Progenitor cell of endocrine pancreas (in vitro differentiated cells): ENCODE results near the gene ARL6IP6. TPM values are rescaled to one million over a fixed set of nuclear protein-coding genes. Genes with fewer than 3 reads are reported as not detected.
"Not testable (repeated sequence)": the region's sequence is repeated elsewhere in the genome, so short reads cannot be mapped to it uniquely, and the experiment has no call there.

ENCODE experiments used
- DNase-seq: peaks from one replicate; pipeline ENCODE4 v3.0.0; 2021; ENCODE audit warnings: low spot score; ENCODE audit not compliant: unreplicated experiment
- H3K27ac Mint-ChIP-seq: 2 replicates; pipeline ENCODE4 v1.8.0; 2021; ENCODE audit warnings: mild to moderate bottlenecking, moderate library complexity, mixed read lengths
- H3K27me3 Mint-ChIP-seq: 2 replicates; pipeline ENCODE4 v1.8.0; 2021; ENCODE audit warnings: mixed read lengths
- H3K36me3 Mint-ChIP-seq: 2 replicates; pipeline ENCODE4 v1.8.0; 2022; ENCODE audit warnings: mixed read lengths; ENCODE audit not compliant: insufficient read depth
- H3K4me1 Mint-ChIP-seq: 2 replicates; pipeline ENCODE4 v1.8.0; 2021; ENCODE audit warnings: low read depth, mixed read lengths
- H3K4me3 Mint-ChIP-seq: 2 replicates; pipeline ENCODE4 v1.8.0; 2021; ENCODE audit warnings: low read depth, mild to moderate bottlenecking, moderate library complexity, mixed read lengths
- H3K9me3 Mint-ChIP-seq: 2 replicates; pipeline ENCODE4 v1.8.0; 2021; ENCODE audit warnings: low read depth, mixed read lengths
- CTCF ChIP-seq: fragments of 200-600 bp; sonication (generic); IDR thresholded peaks from one replicate; pipeline ENCODE4 v1.5.0; 2021; ENCODE audit warnings: antibody characterized with exemption, mild to moderate bottlenecking; ENCODE audit not compliant: unreplicated experiment
- total RNA-seq: library from RNA; stranded (reverse); gene quantifications from 2 replicates; pipeline ENCODE4 v1.2.1, GENCODE V29; 2021

The ARL6IP6 gene
- total RNA-seq, 1 donor from 2014 or later: 34.6 TPM

GRCh38 chr2:152759290-152760072 lies 41.1 kb downstream of the ARL6IP6 start:
- peaks cover 15% of the 10 kb centered on the region for H3K4me1 Mint-ChIP-seq
- H3K27me3 Mint-ChIP-seq: no peaks in the 10 kb centered on the region
- no peak overlapping the region for H3K4me3 Mint-ChIP-seq
- TF ChIP-seq CTCF: no peak
- no peak overlapping the region for H3K27ac Mint-ChIP-seq
- H3K36me3 Mint-ChIP-seq: peaks cover 17% of the 10 kb centered on the region
- no peaks in the 10 kb centered on the region for H3K9me3 Mint-ChIP-seq
- DNase-seq: no peak

GRCh38 chr2:152761214-152761613 lies 42.8 kb downstream of the ARL6IP6 start:
- Mint-ChIP-seq H3K27me3 (no peaks in the 10 kb centered on the region), H3K4me1 (peaks cover 15% of the 10 kb centered on the region), H3K27ac (no peak overlapping the region), H3K9me3 (no peaks in the 10 kb centered on the region), H3K36me3 (peaks cover 13% of the 10 kb centered on the region), H3K4me3 (no peak overlapping the region)
- DNase-seq: no peak
- TF ChIP-seq CTCF: no peak

GRCh38 chr2:152762202-152762601 lies 43.8 kb downstream of the ARL6IP6 start:
- H3K4me1 Mint-ChIP-seq: peaks cover 15% of the 10 kb centered on the region
- no peak overlapping the region for H3K4me3 Mint-ChIP-seq
- no peak for DNase-seq
- H3K9me3 Mint-ChIP-seq: no peaks in the 10 kb centered on the region
- TF ChIP-seq CTCF: no peak
- no peak overlapping the region for H3K27ac Mint-ChIP-seq
- H3K36me3 Mint-ChIP-seq: peaks cover 7% of the 10 kb centered on the region
- no peaks in the 10 kb centered on the region for H3K27me3 Mint-ChIP-seq

GRCh38 chr2:152763208-152763607 lies 44.8 kb downstream of the ARL6IP6 start:
- peaks cover 15% of the 10 kb centered on the region for H3K4me1 Mint-ChIP-seq
- not testable (repeated sequence) for H3K36me3 Mint-ChIP-seq, H3K27ac Mint-ChIP-seq, H3K9me3 Mint-ChIP-seq, H3K27me3 Mint-ChIP-seq, DNase-seq, H3K4me3 Mint-ChIP-seq

GRCh38 chr2:152763651-152764050 lies 45.2 kb downstream of the ARL6IP6 start:
- Mint-ChIP-seq H3K4me1 (peaks cover 15% of the 10 kb centered on the region), H3K36me3 (peaks cover 7% of the 10 kb centered on the region), H3K27me3 (no peaks in the 10 kb centered on the region), H3K4me3 (no peak overlapping the region), H3K9me3 (no peaks in the 10 kb centered on the region), H3K27ac (no peak overlapping the region)
- no peak for TF ChIP-seq CTCF
- no peak for DNase-seq

GRCh38 chr2:152766928-152767327 lies 48.5 kb downstream of the ARL6IP6 start:
- H3K4me1 Mint-ChIP-seq: peaks cover 8% of the 10 kb centered on the region
- no peak for DNase-seq
- H3K27me3 Mint-ChIP-seq: no peaks in the 10 kb centered on the region
- no peak overlapping the region for H3K4me3 Mint-ChIP-seq
- H3K27ac Mint-ChIP-seq: no peak overlapping the region
- TF ChIP-seq CTCF: no peak
- H3K9me3 Mint-ChIP-seq: no peaks in the 10 kb centered on the region
- H3K36me3 Mint-ChIP-seq: peaks cover 1% of the 10 kb centered on the region
